Amniotic epithelial cell (primary cell): ENCODE results near the gene KRT78.
"Not testable (repeated sequence)": the region's sequence is repeated elsewhere in the genome, so short reads cannot be mapped to it uniquely, and the experiment has no call there.

Experiments used
- DNase-seq: peaks from one replicate; pipeline ENCODE4 v3.0.0-alpha.2; 2010; ENCODE audit warnings: low read depth

The KRT78 gene

DNA sequence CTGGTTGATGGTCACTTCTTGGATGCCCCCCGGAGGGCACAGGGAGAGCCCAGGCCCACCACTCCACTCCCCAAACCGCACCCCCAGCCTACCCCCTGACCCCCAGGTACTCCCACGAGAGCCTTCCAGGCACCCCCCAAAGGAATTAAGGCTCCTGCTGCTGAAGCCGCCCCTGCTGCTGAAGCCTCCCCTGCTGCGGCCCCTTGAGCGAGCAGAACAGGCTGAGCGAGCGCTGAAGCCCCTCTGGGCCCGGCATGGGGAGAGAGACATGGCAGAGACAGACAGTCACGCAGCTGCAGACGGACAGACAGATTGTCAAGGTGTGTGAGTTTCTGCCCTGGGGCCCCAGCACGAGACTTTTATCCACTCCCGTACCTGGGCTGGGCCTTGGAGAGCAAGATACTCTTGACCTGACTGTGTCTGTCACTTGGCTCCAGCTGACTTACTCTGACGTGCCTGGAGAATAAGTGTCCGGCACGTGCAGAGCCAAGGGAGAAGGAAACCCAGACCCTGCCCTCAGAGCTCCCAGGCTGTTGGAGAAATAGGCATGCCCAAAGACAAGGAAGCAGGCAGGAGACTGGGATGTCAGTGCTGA, at the start of gene KRT78:
TSS of gene KRT78 (minus strand) at position 334 of the 595 bp plus-strand sequence. CDS start at position 270, 64 bp downstream.
- DNase-seq, result no peak

DNA sequence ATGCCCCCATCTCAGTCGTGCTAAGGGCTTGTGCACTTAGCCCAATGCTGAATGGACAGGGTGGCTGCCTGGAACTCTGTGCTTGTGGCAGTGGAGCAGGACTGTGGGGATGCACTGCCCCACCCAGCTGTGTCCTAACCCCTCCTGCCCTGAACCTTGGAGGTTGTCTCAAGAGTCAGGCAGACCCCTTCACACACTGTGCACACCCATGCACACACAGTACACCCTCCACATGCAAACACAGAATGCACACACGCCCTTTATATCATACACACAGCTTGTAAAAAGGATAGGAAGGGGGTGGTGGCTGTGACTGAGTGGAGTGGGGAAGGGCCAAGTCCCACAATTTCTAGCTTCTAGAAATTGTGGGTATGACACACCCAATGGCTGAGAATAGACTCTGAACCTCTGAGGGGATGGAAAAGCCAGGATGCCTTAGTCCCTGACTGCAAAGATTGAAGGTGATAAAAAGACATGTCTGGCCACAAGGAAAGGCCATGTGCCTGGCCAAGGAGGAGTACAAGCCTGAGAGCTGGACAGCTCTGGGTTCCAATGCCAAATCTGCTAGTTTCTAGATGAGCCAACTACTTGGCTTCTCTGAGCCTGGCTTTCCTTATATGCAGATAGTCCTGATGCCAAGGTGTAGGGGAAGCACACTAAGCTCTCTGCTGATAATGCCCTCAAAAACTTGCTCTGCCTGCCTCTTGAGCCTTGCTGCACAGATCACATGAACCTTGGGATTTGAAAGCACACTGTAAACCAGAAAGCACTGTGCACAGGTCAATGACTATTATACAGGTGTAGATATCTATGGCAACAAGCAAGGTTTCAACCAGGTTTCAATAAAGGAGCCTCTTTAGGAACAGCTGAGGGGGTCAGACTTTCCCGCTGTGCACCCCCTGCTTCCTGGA, 47.7 kb upstream of the KRT78 start:
- no peak for DNase-seq

- no peak for DNase-seq
These were observed 47.0 kb upstream of the KRT78 start for GRCh38 chr12:52895726-52896189.

DNA sequence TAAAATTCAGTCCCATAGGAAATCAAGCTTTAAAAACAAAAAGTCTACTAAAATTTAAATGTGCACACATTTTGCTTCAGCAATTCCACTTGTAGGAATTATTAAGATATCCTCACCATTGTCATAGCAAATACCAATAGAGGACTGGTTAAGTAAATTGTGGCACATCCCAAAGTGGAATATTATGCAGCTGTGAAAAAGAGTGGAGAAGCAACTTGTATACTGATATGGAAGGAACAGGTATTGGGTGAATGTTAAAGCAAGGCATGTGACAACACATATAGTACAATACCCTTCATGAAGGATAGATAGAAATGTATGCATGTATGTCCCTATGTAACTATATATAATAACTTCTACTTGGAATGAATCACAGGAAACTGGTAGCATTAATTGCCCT, 44.2 kb upstream of the KRT78 start:
- no peak for DNase-seq

GRCh38 chr12:52892207-52892852, 43.5 kb upstream of the KRT78 start:
- DNase-seq, result no peak

DNA sequence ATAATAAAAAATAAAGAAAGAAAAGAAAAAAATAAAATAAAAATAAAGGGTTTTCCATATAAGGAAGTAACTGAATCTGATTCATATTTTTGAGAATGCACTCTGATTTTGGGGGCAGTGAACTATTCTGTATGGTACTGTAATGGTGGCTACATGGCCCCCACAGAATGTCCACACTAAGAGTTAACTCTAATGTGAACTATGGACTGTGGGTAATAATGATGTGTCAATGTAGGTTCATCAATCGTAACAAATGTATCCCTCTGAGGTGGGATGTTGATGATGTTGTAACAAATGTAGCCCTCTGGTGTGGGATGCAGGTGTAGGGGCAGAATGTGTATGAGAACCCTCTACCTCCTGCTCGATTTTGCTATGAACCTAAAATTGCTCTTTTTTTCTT, 42.2 kb upstream of the KRT78 start:
- no peak for DNase-seq

GRCh38 chr12:52890417-52890816, 41.6 kb upstream of the KRT78 start:
- no peak for DNase-seq

GRCh38 chr12:52884526-52885293, 35.9 kb upstream of the KRT78 start:
- no peak for DNase-seq

DNA sequence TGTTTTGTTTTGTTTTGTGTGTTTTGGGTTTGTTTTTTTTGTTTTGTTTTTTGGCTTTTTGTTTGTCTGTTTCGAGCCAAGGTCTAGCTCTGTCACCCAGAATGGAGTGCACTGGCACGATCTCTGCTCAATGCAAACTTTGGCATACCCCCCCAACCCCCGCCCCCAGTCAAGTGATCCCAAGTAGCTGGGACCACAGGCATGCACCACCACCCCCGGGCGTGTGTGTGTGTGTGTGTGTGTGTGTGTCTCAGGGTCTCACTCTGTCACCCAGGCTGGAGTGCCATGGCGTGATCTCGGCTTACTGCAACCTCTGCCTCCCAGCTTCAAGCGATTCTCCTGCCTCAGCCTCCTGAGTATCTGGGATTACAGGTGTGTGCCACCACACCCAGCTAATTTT, 31.7 kb upstream of the KRT78 start:
- not testable (repeated sequence) for DNase-seq

DNA sequence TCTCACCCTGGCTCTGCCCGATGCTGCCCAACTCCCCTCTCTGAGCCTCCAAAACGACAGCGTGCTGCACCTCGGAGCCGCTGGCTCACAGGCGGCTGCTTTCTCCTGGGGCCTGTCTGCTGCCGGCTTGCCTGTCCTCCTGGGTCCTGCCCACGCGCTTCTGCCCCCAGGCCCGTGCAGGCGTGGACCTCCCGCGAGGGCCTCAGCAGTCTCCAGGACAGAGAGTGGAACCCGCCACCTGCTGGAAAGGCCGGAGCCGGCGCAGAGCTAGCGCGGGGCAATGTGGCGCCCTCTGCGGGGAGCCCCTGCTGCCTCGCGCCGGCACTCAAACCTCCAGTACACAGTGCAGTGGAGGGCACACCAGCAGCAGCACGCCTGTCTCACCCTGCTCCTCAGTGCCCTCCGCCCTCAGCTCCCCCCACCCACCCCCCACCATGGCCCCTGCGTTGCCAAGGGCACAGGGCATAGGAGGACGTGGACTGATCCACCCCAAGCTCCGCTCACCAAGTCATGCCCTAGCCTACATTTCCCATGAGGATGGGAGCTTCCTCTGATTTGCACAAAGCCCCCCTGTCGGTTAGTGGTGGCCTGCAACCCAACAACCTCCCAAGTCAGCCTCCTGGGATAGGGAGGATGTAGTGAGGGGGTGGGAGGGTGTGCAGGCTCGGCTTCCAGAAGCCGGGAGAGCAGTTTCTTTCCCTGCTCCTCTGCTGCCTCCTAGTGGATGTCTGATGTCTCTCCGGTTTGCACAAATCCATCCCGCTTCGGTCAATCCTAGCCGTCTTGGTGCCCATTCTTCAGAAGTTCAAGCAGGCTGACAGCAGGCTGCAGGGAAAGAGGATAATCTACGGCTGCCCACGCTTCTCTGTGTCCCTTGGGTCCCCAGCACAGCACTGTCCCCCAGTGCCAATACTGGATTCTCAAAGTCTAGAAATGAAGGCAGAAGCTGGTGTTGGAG, 30.9 kb upstream of the KRT78 start:
- peak; percentile 83 for DNase-seq

DNA sequence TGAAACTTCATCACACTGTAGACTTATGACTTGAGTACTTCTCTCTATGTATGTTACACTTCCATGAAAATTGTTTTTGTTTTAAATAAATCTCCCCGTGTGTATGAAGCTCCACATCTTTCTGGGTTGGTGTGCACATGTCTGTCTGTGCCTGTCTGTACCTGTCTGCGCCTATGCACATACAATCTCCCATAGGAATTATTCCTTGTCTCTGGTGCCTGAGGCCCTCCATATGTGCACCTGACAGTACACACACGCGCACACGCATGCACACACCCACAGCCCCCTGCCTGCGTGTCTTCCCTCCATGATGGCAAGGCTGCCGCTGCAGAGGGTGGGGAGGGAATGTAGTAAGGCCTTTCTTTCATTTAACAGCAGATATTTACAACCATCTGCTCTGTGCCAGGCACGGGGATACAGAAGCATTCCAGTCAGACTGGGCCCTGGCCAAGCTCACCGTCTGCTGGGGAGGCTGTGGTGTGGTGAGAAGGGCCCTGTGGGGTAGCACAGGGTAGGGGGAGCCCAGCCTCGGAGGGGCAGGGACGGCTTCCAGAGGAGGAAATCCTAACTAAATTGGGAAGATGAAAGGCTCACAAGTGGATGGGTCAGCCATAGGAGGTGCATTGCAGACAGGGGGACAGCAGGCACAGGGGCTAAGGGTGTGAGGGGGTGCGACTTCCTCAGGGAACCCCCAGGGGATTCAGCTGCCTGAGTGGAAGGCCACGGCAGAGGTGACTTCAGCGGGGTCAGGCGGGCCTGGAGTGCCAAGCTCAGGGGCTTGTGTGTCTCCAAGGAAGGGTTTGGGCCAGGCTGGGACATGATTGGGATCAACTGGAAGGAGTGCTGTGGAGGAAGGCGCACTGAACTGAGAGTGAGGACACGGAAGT, 30.0 kb upstream of the KRT78 start:
- DNase-seq, result peak; percentile 69

- no peak for DNase-seq
These were observed 28.4 kb upstream of the KRT78 start for GRCh38 chr12:52877242-52877641.

DNA sequence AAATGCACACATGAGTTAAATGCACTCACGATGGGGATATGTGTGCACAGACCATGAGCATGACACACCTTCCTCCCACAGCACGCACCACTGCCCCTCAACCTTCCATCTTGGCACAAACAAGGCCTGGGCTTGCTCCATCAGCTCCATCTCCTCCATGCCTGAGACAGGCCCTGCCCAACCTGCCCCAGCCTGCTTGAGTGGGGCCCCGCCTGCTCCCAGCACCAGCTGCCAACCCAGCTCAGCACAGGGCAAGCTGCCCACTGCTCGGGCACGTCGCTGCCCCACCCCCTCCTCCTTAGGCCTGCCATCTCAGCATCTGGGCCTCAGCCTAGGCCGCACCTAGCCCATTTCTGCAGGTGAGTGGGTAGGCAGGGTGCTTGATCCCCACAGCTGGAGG, 27.6 kb upstream of the KRT78 start:
- no peak for DNase-seq

DNA sequence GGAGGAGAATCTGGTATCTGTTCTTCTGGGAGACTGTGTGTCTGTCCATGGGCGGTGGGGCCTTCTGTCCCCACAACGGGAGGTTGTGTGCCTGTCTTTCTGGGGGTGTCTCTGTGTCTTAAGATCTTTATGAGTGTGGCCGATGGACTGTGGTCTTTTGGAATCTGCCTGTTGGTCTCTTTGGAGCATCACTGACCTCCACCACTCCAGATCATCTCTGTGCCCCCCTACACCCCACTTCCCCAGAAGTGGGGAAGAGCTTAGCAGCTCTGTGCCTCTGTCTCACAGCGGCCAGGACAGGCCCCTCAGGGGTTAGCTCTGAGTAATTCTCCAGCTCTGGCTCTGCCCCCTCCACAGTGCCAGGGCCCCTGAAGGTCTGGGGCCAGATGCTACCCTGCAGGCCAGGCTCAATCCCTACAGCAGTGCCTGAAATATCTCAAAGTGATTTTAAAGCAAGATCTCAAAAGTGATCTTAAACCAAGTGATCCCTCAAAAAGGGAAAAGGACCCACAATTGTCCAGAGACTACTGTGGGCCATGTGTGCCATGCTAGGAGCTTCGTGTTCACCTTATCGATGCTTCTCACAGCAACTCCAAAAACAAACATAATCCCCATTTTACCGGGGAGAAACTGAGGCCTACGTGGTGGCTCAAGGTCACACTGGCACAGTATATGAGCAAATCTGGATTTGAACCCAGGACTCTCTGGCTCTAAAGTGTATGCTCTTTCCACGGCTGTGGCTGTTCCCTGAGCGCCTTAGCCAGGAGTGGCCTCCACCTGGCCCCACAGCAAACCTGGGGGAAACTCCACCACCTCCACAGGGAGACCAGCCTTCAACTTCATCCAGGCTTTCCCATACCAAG, 26.0 kb upstream of the KRT78 start:
- no peak for DNase-seq

DNA sequence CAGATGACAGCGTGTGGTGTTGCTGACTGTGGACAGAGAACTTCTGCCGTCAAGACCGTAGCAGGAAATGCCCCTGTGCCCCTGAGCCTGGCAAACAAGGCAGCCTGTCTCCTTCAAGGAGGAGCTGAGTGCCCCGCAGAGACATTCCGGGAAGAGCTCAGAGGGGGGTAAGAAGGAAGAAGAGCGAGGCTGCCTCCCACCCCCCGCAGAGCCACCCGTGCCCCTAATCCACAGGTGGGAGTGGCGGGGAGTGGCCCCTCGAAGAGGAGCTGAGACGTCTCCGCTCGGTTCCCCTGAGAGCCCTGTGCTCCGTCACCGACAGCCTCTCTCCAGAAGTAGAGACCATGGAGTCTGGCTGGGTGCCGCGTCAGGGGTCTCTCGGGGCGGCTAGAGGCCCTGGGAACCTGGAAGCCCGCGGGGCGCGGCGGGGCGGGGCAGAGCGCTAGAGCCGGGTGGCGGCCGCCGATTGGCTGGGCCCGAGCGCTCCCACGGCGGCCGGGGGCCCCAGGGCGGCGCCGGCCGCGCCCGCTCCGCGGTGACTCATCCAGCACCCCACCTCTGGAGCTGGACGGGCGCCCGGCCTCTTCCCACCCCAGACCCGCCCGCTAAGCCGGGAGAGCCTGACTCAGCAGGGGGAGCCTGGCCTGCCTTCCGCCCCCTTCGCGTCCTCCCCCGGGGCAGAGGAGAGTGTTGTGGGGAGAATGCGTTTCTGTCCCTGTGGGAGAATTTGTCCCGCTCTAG, 25.2 kb upstream of the KRT78 start:
- DNase-seq, result peak; percentile 92

DNA sequence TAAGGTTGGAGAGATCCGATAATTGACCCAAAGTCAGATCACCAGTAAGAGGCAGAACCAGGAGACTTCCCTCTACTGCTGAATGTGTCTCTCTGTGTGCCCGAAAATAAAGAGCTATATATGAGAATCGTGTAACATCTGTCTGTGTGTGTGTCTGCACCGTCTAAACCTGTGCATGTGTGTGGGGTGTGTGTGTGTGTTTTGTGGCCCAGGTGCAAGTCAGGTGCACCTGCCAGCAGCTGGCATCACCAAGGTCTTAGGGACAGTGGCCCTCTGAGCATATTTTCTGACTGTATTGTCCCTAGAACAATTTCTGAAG, 24.7 kb upstream of the KRT78 start:
- no peak for DNase-seq

DNA sequence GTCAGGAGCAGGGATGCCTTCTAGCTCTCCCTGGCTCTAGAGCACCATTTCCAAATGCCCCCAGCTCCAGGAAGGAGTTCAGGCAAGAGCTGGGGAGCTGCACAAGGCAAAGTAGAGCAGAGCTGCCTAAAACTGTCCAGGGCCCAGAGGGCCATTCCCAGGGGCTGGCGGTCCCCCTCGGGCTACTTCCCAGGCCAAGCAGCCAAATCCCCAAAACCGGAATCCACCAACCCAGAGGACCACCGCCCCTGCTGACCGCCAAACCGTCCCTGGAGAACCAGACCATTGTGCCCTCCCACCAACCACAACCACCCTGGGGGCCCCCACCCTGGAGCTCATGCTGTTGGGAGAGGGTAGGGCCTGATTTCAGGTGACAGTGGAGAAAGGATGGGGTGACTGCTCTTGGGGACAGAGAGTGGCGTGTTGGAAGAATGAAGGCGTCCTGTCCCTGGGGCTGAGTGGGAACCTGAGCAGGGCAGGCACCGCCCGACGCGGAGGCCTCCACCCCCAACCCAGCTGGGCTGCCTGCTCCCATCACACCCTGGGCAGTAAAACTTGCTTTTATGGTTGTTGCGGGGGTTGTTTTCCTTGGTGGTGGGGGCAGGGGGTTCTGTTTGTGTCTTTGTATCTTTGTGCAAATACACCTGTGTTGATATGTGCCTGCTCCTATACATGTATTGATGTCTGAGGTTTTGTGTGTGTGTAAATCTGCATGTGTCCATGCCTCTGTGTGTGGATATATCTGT, 24.0 kb upstream of the KRT78 start:
- DNase-seq, result no peak
